H9 (cell line): ENCODE data around the gene SLC6A7. TPM values are rescaled to one million over a fixed set of nuclear protein-coding genes. Genes with fewer than 3 reads are reported as not detected.

ENCODE experiments used
- DNase-seq: peaks from one replicate; pipeline ENCODE4 v3.0.0-alpha.2; 2017
- H2AFZ ChIP-seq: one replicate; pipeline ENCODE4 v1.6.1; 2013; ENCODE audit warnings: mild to moderate bottlenecking, low read length, control low read depth, moderate library complexity
- H2AK5ac ChIP-seq: 2 replicates; pipeline ENCODE4 v1.6.1; 2013; ENCODE audit warnings: low read length, control low read depth, mixed read lengths; ENCODE audit not compliant: insufficient read length
- H2BK120ac ChIP-seq: one replicate; pipeline ENCODE4 v1.6.1; 2013; ENCODE audit warnings: low read depth, mild to moderate bottlenecking, low read length, control low read depth, inconsistent platforms; ENCODE audit not compliant: poor library complexity, severe bottlenecking
- H2BK12ac ChIP-seq: 2 replicates; pipeline ENCODE4 v1.6.1; 2013; ENCODE audit warnings: low read length, control low read depth, mixed read lengths, low read depth; ENCODE audit not compliant: insufficient read length
- H2BK15ac ChIP-seq: 2 replicates; pipeline ENCODE4 v1.6.1; 2013; ENCODE audit warnings: low read depth, low read length, control low read depth
- H2BK20ac ChIP-seq: one replicate; pipeline ENCODE4 v1.6.1; 2013; ENCODE audit warnings: low read depth, mild to moderate bottlenecking, low read length, control low read depth, inconsistent platforms; ENCODE audit not compliant: poor library complexity, severe bottlenecking
- H2BK5ac ChIP-seq: 2 replicates; pipeline ENCODE4 v1.6.1; 2013; ENCODE audit warnings: low read length, control low read depth, mixed read lengths; ENCODE audit not compliant: insufficient read length
- H3K14ac ChIP-seq: 2 replicates; pipeline ENCODE4 v1.6.1; 2013; ENCODE audit warnings: low read length, control low read depth; ENCODE audit not compliant: insufficient read depth
- H3K18ac ChIP-seq: 2 replicates; pipeline ENCODE4 v1.6.1; 2013; ENCODE audit warnings: low read depth, mild to moderate bottlenecking, mixed read lengths, low read length, control low read depth; ENCODE audit not compliant: insufficient read length
- H3K23ac ChIP-seq: 2 replicates; pipeline ENCODE4 v1.6.1; 2013; ENCODE audit warnings: low read length, control low read depth, mixed read lengths, low read depth; ENCODE audit not compliant: insufficient read length
- H3K23me2 ChIP-seq: 2 replicates; pipeline ENCODE4 v1.6.1; 2013; ENCODE audit warnings: low read depth, mild to moderate bottlenecking, mixed read lengths, low read length, control low read depth; ENCODE audit not compliant: insufficient read length, poor library complexity, severe bottlenecking
- H3K27ac ChIP-seq: 2 replicates; pipeline ENCODE4 v1.5.1; 2013; ENCODE audit warnings: low read length, control low read depth, mixed read lengths, low read depth; ENCODE audit not compliant: insufficient read length
- H3K27me3 ChIP-seq: 2 replicates; pipeline ENCODE4 v1.6.1; 2013; ENCODE audit warnings: low read length, control low read depth, inconsistent platforms; ENCODE audit not compliant: insufficient read depth
- H3K4ac ChIP-seq: 2 replicates; pipeline ENCODE4 v1.6.1; 2013; ENCODE audit warnings: low read depth, mild to moderate bottlenecking, control low read depth, inconsistent platforms, low read length, moderate library complexity
- H3K4me1 ChIP-seq: 2 replicates; pipeline ENCODE4 v1.6.1; 2013; ENCODE audit warnings: low read length, control low read depth, inconsistent platforms; ENCODE audit not compliant: insufficient read depth
- H3K4me2 ChIP-seq: 2 replicates; pipeline ENCODE4 v1.6.1; 2013; ENCODE audit warnings: low read length, control low read depth, mixed read lengths; ENCODE audit not compliant: insufficient read length, insufficient read depth
- H3K56ac ChIP-seq: 2 replicates; pipeline ENCODE4 v1.6.1; 2013; ENCODE audit warnings: low read depth, mild to moderate bottlenecking, mixed read lengths, low read length, control low read depth; ENCODE audit not compliant: insufficient read length
- H3K79me1 ChIP-seq: 2 replicates; pipeline ENCODE4 v1.6.1; 2013; ENCODE audit warnings: low read depth, mild to moderate bottlenecking, moderate library complexity, low read length, control low read depth, inconsistent platforms; ENCODE audit not compliant: insufficient read depth, poor library complexity, severe bottlenecking
- H3K79me2 ChIP-seq: 2 replicates; pipeline ENCODE4 v1.6.1; 2013; ENCODE audit warnings: low read length, control low read depth, inconsistent platforms; ENCODE audit not compliant: insufficient read depth
- H3K9ac ChIP-seq: 2 replicates; pipeline ENCODE4 v1.6.1; 2013; ENCODE audit warnings: low read length, control low read depth, mixed read lengths; ENCODE audit not compliant: insufficient read length; ENCODE audit errors: extremely low read depth
- H3K9me3 ChIP-seq: one replicate; pipeline ENCODE4 v1.6.1; 2013; ENCODE audit warnings: low read depth, low read length, inconsistent platforms; ENCODE audit not compliant: control insufficient read depth
- H3T11ph ChIP-seq: one replicate; pipeline ENCODE4 v1.6.1; 2013; ENCODE audit warnings: mild to moderate bottlenecking, low read length, control low read depth, inconsistent platforms
- H4K20me1 ChIP-seq: one replicate; pipeline ENCODE4 v1.6.1; 2013; ENCODE audit not compliant: control insufficient read depth, insufficient read length, insufficient read depth
- H4K5ac ChIP-seq: 2 replicates; pipeline ENCODE4 v1.6.1; 2013; ENCODE audit warnings: low read depth, mild to moderate bottlenecking, mixed read lengths, low read length, control low read depth; ENCODE audit not compliant: insufficient read length
- H4K8ac ChIP-seq: replicated peaks from 2 replicates; pipeline ENCODE4 v1.6.1; 2013; ENCODE audit warnings: low read length, control low read depth, mixed read lengths, low read depth; ENCODE audit not compliant: insufficient read length
- H4K91ac ChIP-seq: 2 replicates; pipeline ENCODE4 v1.6.1; 2013; ENCODE audit warnings: low read depth, mild to moderate bottlenecking, moderate library complexity, mixed read lengths, low read length, control low read depth; ENCODE audit not compliant: insufficient read length
- H3K27ac Mint-ChIP-seq, 3 experiments: 2 replicates in 2 of 3; 3 replicates in 1 of 3; pipeline ENCODE4 v1.8.0; 2020 to 2021; ENCODE audit warnings: mixed read lengths in 3 of 3, mild to moderate bottlenecking in 1 of 3, moderate library complexity in 1 of 3
- H3K27me3 Mint-ChIP-seq: 2 replicates; pipeline ENCODE4 v1.8.0; 2021; ENCODE audit warnings: low read depth, mild to moderate bottlenecking, moderate library complexity, mixed read lengths
- H3K36me3 Mint-ChIP-seq, 3 experiments: 2 replicates in 2 of 3; 3 replicates in 1 of 3; pipeline ENCODE4 v1.8.0; 2020 to 2021; ENCODE audit warnings: low read depth in 3 of 3, mixed read lengths in 3 of 3; ENCODE audit not compliant: insufficient read depth in 1 of 3
- H3K4me1 Mint-ChIP-seq, 2 experiments: 2 replicates each; pipeline ENCODE4 v1.8.0; 2020; ENCODE audit warnings: mixed read lengths in 2 of 2
- H3K4me3 Mint-ChIP-seq, 2 experiments: 2 replicates in 1 of 2; 3 replicates in 1 of 2; pipeline ENCODE4 v1.8.0; 2020 to 2021; ENCODE audit warnings: mild to moderate bottlenecking in 2 of 2, mixed read lengths in 2 of 2, moderate library complexity in 1 of 2
- H3K9me3 Mint-ChIP-seq, 2 experiments: 2 replicates in 1 of 2; 3 replicates in 1 of 2; pipeline ENCODE4 v1.8.0; 2020; ENCODE audit warnings: mild to moderate bottlenecking in 2 of 2, mixed read lengths in 2 of 2, moderate library complexity in 1 of 2
- CTCF ChIP-seq: fragments of 200-600 bp; sonication (generic); conservative IDR thresholded peaks from 3 replicates; pipeline ENCODE4 v1.8.0; 2021; ENCODE audit warnings: antibody characterized with exemption, mild to moderate bottlenecking
- WGBS: extraction: QIAGEN DNeasy Blood & Tissue Kit; methylation state at CpG from one replicate; pipeline ENCODE4 v1.1.7; 2013; ENCODE audit warnings: missing lambda C conversion rate, low lambda C conversion rate, mixed read lengths; ENCODE audit not compliant: insufficient read length; ENCODE audit errors: extremely low coverage; 5-methylcytosine and 5-hydroxymethylcytosine counted together
- total RNA-seq: library from RNA; stranded (reverse); gene quantifications from 2 replicates; pipeline ENCODE4 v1.2.1, GENCODE V29; 2021

SLC6A7 gene
- total RNA-seq, 1 experiment from 2014 or later, result not detected

- no peaks in the 10 kb centered on the region for H3K9me3 ChIP-seq
- H2BK5ac ChIP-seq, result no peak overlapping the region
- H3K18ac ChIP-seq, result no peak overlapping the region
- H4K91ac ChIP-seq, result no peak overlapping the region
- peaks cover 24 to 36% of the 10 kb centered on the region in 2 experiments for H3K4me1 Mint-ChIP-seq
- no peak overlapping the region for H2BK20ac ChIP-seq
- no peak overlapping the region for H3K56ac ChIP-seq
- H3K14ac ChIP-seq, result no peak overlapping the region
- no peak overlapping the region for H4K8ac ChIP-seq
- peaks cover 39% of the 10 kb centered on the region for H3K27me3 ChIP-seq
- TF ChIP-seq CTCF, result no peak
- H3K27me3 Mint-ChIP-seq, result peaks cover 97% of the 10 kb centered on the region
- H3K79me1 ChIP-seq, result no peaks in the 10 kb centered on the region
- H2BK15ac ChIP-seq, result no peak overlapping the region
- no peak overlapping the region for H3K4me2 ChIP-seq
- no peak overlapping the region for H3T11ph ChIP-seq
- no peak overlapping the region for H2AFZ ChIP-seq
- no peaks in the 10 kb centered on the region for H3K36me3 Mint-ChIP-seq
- no peak overlapping the region for H3K27ac Mint-ChIP-seq
- H2BK120ac ChIP-seq, result no peak overlapping the region
- no CpG with 5 or more reads among the region's 3 CpGs for WGBS
- no peak overlapping the region for H3K4ac ChIP-seq
- H3K27ac ChIP-seq, result no peak overlapping the region
- peaks cover 5% of the 10 kb centered on the region; the same call in 1 of the 2 replicates for H3K4me1 ChIP-seq
- H4K5ac ChIP-seq, result no peak overlapping the region
- no peak overlapping the region for H3K4me3 Mint-ChIP-seq
- no peaks in the 10 kb centered on the region for H3K9me3 Mint-ChIP-seq
- no peak overlapping the region for H3K23ac ChIP-seq
- H3K79me2 ChIP-seq, result no peaks in the 10 kb centered on the region
- H4K20me1 ChIP-seq, result no peaks in the 10 kb centered on the region
- H2AK5ac ChIP-seq, result no peak overlapping the region
- H3K9ac ChIP-seq, result no peak overlapping the region
- no peak overlapping the region for H2BK12ac ChIP-seq
- H3K23me2 ChIP-seq, result peaks cover 9% of the 10 kb centered on the region
- no peak for DNase-seq
Measured at GRCh38 chr5:150188146-150188842, 1.6 kb upstream of the SLC6A7 start.
